K562 (cell line): ENCODE data around the gene CMBL. TPM values are rescaled to one million over a fixed set of nuclear protein-coding genes. Genes with fewer than 3 reads are reported as not detected.

Experiments
- ARHGAP35 ChIP-seq: fragments of 450-650 bp; IDR thresholded peaks from 2 replicates; pipeline ENCODE4 v1.6.1; 2018; ENCODE audit not compliant: partially characterized antibody
- BCOR ChIP-seq: fragments of 450-650 bp; IDR thresholded peaks from 2 replicates; pipeline ENCODE4 v1.6.1; 2016
- DIDO1 ChIP-seq: fragments of 450-650 bp; IDR thresholded peaks from 2 replicates; pipeline ENCODE4 v1.6.1; 2016; ENCODE audit warnings: low read depth, missing biosample characterization, missing genetic modification characterization
- ESRRB ChIP-seq: fragments of 250-450 bp; sonication (Bioruptor Pico); IDR thresholded peaks from 2 replicates; pipeline ENCODE4 v1.5.0; 2020; ENCODE audit warnings: mild to moderate bottlenecking, moderate library complexity, borderline replicate concordance
- GABPB2 ChIP-seq: fragments of 250-450 bp; sonication (Bioruptor Pico); conservative IDR thresholded peaks from 2 replicates; pipeline ENCODE4 v1.5.1; 2021; ENCODE audit warnings: mild to moderate bottlenecking
- GATAD2A ChIP-seq: fragments of 450-650 bp; IDR thresholded peaks from 2 replicates; pipeline ENCODE4 v1.6.1; 2017
- HNRNPK ChIP-seq: fragments of 200-400 bp; formaldehyde crosslinking; IDR thresholded peaks from one replicate; pipeline ENCODE4 v1.6.1; 2018; ENCODE audit warnings: mild to moderate bottlenecking, low read depth, low read length; ENCODE audit not compliant: poor library complexity, severe bottlenecking
- NCOA1 ChIP-seq: fragments of 450-650 bp; IDR thresholded peaks from 2 replicates; pipeline ENCODE4 v1.6.1; 2016; ENCODE audit warnings: low read depth
- NCOA6 ChIP-seq: fragments of 450-650 bp; IDR thresholded peaks from 2 replicates; pipeline ENCODE4 v1.6.1; 2017; ENCODE audit warnings: mild to moderate bottlenecking
- NFXL1 ChIP-seq: fragments of 450-650 bp; formaldehyde crosslinking; IDR thresholded peaks from 2 replicates; pipeline ENCODE4 v1.4.0; 2021; ENCODE audit warnings: mild to moderate bottlenecking
- PCBP1 ChIP-seq: fragments of 200-400 bp; formaldehyde crosslinking; IDR thresholded peaks from 2 replicates; pipeline ENCODE4 v1.6.1; 2018; ENCODE audit warnings: mild to moderate bottlenecking, low read depth, low read length; ENCODE audit not compliant: poor library complexity, severe bottlenecking
- POLR2AphosphoS2 ChIP-seq: IDR thresholded peaks from 2 replicates; pipeline ENCODE4 v1.6.1; 2012; ENCODE audit warnings: low read length, improper control_type of control experiment
- PURB ChIP-seq: sonication (generic); formaldehyde crosslinking; IDR thresholded peaks from 2 replicates; pipeline ENCODE4 v1.9.0; 2021; ENCODE audit warnings: low read depth, mild to moderate bottlenecking, missing genetic modification reagents
- RB1 ChIP-seq: fragments of 450-650 bp; IDR thresholded peaks from 2 replicates; pipeline ENCODE4 v1.6.1; 2017; ENCODE audit warnings: low read depth, mild to moderate bottlenecking
- RNF2 ChIP-seq: sonication (generic); IDR thresholded peaks from 2 replicates; pipeline ENCODE4 v1.6.1; 2016
- TARDBP ChIP-seq: fragments of 450-650 bp; IDR thresholded peaks from 2 replicates; pipeline ENCODE4 v1.6.1; 2016
- ZBED1 ChIP-seq: IDR thresholded peaks from 2 replicates; pipeline ENCODE4 v1.6.1; 2014
- ZKSCAN1 ChIP-seq: fragments of 150-350 bp; IDR thresholded peaks from 2 replicates; pipeline ENCODE4 v1.6.1; 2016; ENCODE audit warnings: low read depth, low read length
- ZNF436 ChIP-seq: fragments of 250-450, 450-650 bp; sonication (Bioruptor Pico); formaldehyde crosslinking; IDR thresholded peaks from 2 replicates; pipeline ENCODE4 v1.7.0; 2020; ENCODE audit warnings: mild to moderate bottlenecking
- polyA plus RNA-seq, 8 experiments: library from polyadenylated mRNA; depleted of rRNA in 4 of 8; stranded (reverse) in 5 of 8; unstranded in 3 of 8; fragments of >200 nt; fragmentation: Nextera tagmentation in 2 of 8; fragmentation: Illumina TruSeq in 1 of 8; extraction: Ambion mirVana in 2 of 8; extraction: Trizol in 1 of 8; gene quantifications; 2 replicates each; pipeline versions ENCODE4 v1.2.1 to v1.2.3, GENCODE V29; 2011 to 2014; ENCODE audit warnings: inconsistent platforms in 1 of 8, missing spikeins in 1 of 8
- total RNA-seq, 7 experiments: library from RNA; depleted of rRNA in 6 of 7; stranded (reverse); fragments of >200 nt in 6 of 7; fragmentation: Illumina TruSeq in 2 of 7; extraction: Trizol in 2 of 7; gene quantifications; 2 replicates each; pipeline versions ENCODE4 v1.2.1 to v1.2.3, GENCODE V29; 2011 to 2021; ENCODE audit warnings: low replicate concordance in 1 of 7
- TF ChIP-seq, protein P1 (sequence below): sonication (generic); formaldehyde crosslinking; IDR thresholded peaks from 2 replicates; pipeline ENCODE4 v1.8.1; 2023; ENCODE audit warnings: mild to moderate bottlenecking, missing genetic modification reagents
- TF ChIP-seq, protein P2 (sequence below): fragments of 450-650 bp; IDR thresholded peaks from 2 replicates; pipeline ENCODE4 v1.6.1; 2014; ENCODE audit warnings: low read depth, mild to moderate bottlenecking, moderate library complexity, borderline replicate concordance
- TF ChIP-seq, protein P3 (sequence below), 2 experiments: fragments of 450-650 bp; IDR thresholded peaks; 2 replicates each; pipeline ENCODE4 v1.6.1; 2016

Gene CMBL
- total and polyA plus RNA-seq, 9 of the 15 experiments (the other 6 are each of a cell fraction or from before 2014, with no cell fraction given) = 22.6 to 192 (median 71.1) TPM

DNA sequence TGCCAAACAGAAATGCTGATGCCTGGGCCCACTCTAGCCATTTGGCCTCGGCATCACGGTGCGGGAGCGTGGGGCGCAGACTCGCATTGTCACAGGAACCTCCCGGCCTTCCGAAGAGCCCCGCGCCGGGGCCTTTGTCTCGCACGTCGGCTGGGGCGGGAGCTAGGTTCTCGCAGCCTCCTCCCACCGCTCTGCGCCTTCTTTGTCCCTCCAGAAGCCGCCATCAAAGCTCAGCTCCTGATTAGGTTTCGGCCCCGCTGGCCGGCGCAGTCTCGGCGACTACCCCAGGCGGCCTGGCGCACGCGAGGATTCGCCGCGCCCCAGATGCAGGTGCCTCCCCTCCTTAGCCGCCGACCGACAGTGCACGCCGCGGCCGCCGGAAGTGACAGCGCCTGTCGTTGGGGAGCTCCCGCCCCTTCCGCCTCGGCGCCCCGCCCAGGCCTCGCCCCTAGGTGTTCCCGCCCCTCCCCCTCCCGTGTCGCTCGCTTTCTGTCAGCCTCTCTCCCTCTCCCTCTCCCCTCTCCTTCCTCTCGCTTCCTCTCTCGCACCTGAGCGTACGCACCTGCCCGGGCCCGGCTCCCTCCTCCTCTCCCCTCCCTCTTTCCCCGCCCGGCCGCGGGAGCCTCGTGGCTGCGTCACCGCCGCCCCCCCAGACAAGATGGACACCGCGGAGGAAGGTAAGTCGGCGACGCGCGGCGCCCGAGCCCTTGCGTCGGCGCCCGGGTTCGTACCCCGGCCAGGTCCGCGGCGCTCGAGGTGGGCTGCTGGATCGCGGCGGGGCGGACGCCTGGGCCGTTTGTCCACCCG lies 45.7 kb upstream of the CMBL start, which contains the start of gene MARCHF6 (continued):
- TF ChIP-seq NCOA6 = 0 out of 2 replicates have a peak, but pooled peaks have one; percentile 20
- TF ChIP-seq PCBP1 = peak; percentile 99
- peak; percentile 47 for TF ChIP-seq ZKSCAN1
- TF ChIP-seq, protein P1, sequence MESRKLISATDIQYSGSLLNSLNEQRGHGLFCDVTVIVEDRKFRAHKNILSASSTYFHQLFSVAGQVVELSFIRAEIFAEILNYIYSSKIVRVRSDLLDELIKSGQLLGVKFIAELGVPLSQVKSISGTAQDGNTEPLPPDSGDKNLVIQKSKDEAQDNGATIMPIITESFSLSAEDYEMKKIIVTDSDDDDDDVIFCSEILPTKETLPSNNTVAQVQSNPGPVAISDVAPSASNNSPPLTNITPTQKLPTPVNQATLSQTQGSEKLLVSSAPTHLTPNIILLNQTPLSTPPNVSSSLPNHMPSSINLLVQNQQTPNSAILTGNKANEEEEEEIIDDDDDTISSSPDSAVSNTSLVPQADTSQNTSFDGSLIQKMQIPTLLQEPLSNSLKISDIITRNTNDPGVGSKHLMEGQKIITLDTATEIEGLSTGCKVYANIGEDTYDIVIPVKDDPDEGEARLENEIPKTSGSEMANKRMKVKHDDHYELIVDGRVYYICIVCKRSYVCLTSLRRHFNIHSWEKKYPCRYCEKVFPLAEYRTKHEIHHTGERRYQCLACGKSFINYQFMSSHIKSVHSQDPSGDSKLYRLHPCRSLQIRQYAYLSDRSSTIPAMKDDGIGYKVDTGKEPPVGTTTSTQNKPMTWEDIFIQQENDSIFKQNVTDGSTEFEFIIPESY (CRISPR knock-in tag) = peak; percentile 60
- TF ChIP-seq POLR2AphosphoS2 = peak; percentile 55; the same call in 1 of the 2 replicates
- no peak for TF ChIP-seq ESRRB
- peak; percentile 77 for TF ChIP-seq RB1
- TF ChIP-seq NCOA1 = peak; percentile 21
- TF ChIP-seq RNF2 = peak; percentile 63
- peak; percentile 55 for TF ChIP-seq BCOR
- peak; percentile 82; the same call in 1 of the 2 replicates for TF ChIP-seq ZBED1
- TF ChIP-seq GATAD2A = peak; percentile 52; the same call in 1 of the 2 replicates
- no peak for TF ChIP-seq PURB (CRISPR knock-in tag)
- TF ChIP-seq, protein P2, sequence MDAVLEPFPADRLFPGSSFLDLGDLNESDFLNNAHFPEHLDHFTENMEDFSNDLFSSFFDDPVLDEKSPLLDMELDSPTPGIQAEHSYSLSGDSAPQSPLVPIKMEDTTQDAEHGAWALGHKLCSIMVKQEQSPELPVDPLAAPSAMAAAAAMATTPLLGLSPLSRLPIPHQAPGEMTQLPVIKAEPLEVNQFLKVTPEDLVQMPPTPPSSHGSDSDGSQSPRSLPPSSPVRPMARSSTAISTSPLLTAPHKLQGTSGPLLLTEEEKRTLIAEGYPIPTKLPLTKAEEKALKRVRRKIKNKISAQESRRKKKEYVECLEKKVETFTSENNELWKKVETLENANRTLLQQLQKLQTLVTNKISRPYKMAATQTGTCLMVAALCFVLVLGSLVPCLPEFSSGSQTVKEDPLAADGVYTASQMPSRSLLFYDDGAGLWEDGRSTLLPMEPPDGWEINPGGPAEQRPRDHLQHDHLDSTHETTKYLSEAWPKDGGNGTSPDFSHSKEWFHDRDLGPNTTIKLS = peak; percentile 53; the same call in 1 of the 2 replicates
- peak; percentile 10 for TF ChIP-seq ARHGAP35
- 0 out of 2 replicates have a peak, but pooled peaks have one; percentile 84 for TF ChIP-seq TARDBP
- TF ChIP-seq DIDO1 (tag) = no peak
- no peak for TF ChIP-seq GABPB2 (CRISPR knock-in tag)
- no peak for TF ChIP-seq ZNF436 (CRISPR knock-in tag)
- TF ChIP-seq, protein P3, sequence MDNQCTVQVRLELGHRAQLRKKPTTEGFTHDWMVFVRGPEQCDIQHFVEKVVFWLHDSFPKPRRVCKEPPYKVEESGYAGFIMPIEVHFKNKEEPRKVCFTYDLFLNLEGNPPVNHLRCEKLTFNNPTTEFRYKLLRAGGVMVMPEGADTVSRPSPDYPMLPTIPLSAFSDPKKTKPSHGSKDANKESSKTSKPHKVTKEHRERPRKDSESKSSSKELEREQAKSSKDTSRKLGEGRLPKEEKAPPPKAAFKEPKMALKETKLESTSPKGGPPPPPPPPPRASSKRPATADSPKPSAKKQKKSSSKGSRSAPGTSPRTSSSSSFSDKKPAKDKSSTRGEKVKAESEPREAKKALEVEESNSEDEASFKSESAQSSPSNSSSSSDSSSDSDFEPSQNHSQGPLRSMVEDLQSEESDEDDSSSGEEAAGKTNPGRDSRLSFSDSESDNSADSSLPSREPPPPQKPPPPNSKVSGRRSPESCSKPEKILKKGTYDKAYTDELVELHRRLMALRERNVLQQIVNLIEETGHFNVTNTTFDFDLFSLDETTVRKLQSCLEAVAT (IDR thresholded peaks at IDR 0.05) = peak; percentile 83 to 91
- TF ChIP-seq HNRNPK = peak; percentile 96
- TF ChIP-seq NFXL1 (CRISPR knock-in tag) = no peak
